HepG2 (cell line): ENCODE results near the gene ZNF451.

Source experiments
- EP300 ChIP-seq, 3 experiments: sonication (generic) in 1 of 3; formaldehyde crosslinking in 1 of 3; IDR thresholded peaks; 2 replicates each; pipeline versions ENCODE4 v1.5.1 to v1.6.1; 2011 to 2020; ENCODE audit warnings: low read depth in 2 of 3, low read length in 2 of 3, borderline replicate concordance in 1 of 3, improper control_type of control experiment in 1 of 3, mild to moderate bottlenecking in 1 of 3, missing genetic modification reagents in 1 of 3, moderate library complexity in 1 of 3
- JUNB ChIP-seq: sonication (generic); formaldehyde crosslinking; IDR thresholded peaks from 2 replicates; pipeline ENCODE4 v1.8.0; 2022; ENCODE audit warnings: missing genetic modification reagents, mild to moderate bottlenecking, borderline replicate concordance
- JUND ChIP-seq: sonication (generic); formaldehyde crosslinking; IDR thresholded peaks from 2 replicates; pipeline ENCODE4 v1.8.0; 2022; ENCODE audit warnings: mild to moderate bottlenecking, missing genetic modification reagents
- MBD4 ChIP-seq: IDR thresholded peaks from 2 replicates; pipeline ENCODE4 v1.6.1; 2012; ENCODE audit warnings: low read length, inconsistent platforms, borderline replicate concordance
- NR1H2 ChIP-seq: sonication (generic); formaldehyde crosslinking; IDR thresholded peaks from 2 replicates; pipeline ENCODE4 v1.8.1; 2022; ENCODE audit warnings: low read depth, missing genetic modification reagents, borderline replicate concordance
- SETDB1 ChIP-seq: sonication (generic); formaldehyde crosslinking; IDR thresholded peaks from 2 replicates; pipeline ENCODE4 v1.5.1; 2020; ENCODE audit warnings: missing genetic modification reagents, mild to moderate bottlenecking, borderline replicate concordance
- SP5 ChIP-seq: IDR thresholded peaks from 2 replicates; pipeline ENCODE4 v1.6.1; 2016; ENCODE audit warnings: low read depth, borderline replicate concordance
- ZNF232 ChIP-seq: sonication (generic); formaldehyde crosslinking; IDR thresholded peaks from 2 replicates; pipeline ENCODE4 v1.4.0; 2020; ENCODE audit warnings: missing genetic modification reagents, borderline replicate concordance
- TF ChIP-seq, protein P1 (sequence below): sonication (generic); formaldehyde crosslinking; IDR thresholded peaks from 2 replicates; pipeline ENCODE4 v1.4.0; 2020; ENCODE audit warnings: missing genetic modification reagents
- TF ChIP-seq, protein P2 (sequence below): sonication (generic); formaldehyde crosslinking; IDR thresholded peaks from 2 replicates; pipeline ENCODE4 v1.5.0; 2020; ENCODE audit warnings: mild to moderate bottlenecking, missing genetic modification reagents, moderate library complexity
- TF ChIP-seq, protein P3 (sequence below), 2 experiments: IDR thresholded peaks; 2 replicates each; pipeline ENCODE4 v1.6.1; 2011 to 2012; ENCODE audit warnings: low read length in 2 of 2, borderline replicate concordance in 1 of 2, low read depth in 1 of 2, mild to moderate bottlenecking in 1 of 2, moderate library complexity in 1 of 2
- TF ChIP-seq, protein P4 (sequence below): sonication (generic); formaldehyde crosslinking; IDR thresholded peaks from 2 replicates; pipeline ENCODE4 v1.4.0; 2020; ENCODE audit warnings: missing genetic modification reagents

DNA sequence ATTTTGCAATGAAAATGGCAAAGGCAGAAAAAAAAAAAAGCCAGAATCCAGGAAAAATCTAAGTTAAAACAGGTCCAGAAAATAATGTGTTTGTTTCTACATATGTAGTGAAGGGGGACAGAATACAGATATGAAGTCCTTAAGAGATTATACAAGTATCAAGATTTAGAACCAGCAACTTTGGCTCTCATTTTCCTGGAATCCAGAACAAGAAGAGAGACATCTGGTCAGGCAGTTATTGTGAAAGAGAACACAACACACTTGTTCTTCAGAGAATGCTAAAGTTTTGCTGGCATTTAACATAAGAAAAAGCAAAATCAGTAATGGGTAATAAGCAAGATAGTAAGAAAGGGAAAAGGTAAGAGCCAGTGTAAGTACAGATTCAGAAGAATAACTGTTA, 103.2 kb downstream of the ZNF451 start:
- TF ChIP-seq MBD4 (no peak), JUND (no peak), ZNF232 (CRISPR knock-in tag) (no peak), EP300 (IDR thresholded peaks at IDR 0.05; ENCODE audit: low read depth in 2 of 2, low read length in 2 of 2) (no peak), EP300 (CRISPR knock-in tag; IDR thresholded peaks at IDR 0.05; ENCODE audit: borderline replicate concordance) (no peak), NR1H2 (no peak), SP5 (no peak), SETDB1 (CRISPR knock-in tag) (no peak), JUNB (CRISPR knock-in tag) (no peak)
- TF ChIP-seq, protein P1, sequence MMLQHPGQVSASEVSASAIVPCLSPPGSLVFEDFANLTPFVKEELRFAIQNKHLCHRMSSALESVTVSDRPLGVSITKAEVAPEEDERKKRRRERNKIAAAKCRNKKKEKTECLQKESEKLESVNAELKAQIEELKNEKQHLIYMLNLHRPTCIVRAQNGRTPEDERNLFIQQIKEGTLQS (CRISPR knock-in tag) = no peak
- TF ChIP-seq, protein P2, sequence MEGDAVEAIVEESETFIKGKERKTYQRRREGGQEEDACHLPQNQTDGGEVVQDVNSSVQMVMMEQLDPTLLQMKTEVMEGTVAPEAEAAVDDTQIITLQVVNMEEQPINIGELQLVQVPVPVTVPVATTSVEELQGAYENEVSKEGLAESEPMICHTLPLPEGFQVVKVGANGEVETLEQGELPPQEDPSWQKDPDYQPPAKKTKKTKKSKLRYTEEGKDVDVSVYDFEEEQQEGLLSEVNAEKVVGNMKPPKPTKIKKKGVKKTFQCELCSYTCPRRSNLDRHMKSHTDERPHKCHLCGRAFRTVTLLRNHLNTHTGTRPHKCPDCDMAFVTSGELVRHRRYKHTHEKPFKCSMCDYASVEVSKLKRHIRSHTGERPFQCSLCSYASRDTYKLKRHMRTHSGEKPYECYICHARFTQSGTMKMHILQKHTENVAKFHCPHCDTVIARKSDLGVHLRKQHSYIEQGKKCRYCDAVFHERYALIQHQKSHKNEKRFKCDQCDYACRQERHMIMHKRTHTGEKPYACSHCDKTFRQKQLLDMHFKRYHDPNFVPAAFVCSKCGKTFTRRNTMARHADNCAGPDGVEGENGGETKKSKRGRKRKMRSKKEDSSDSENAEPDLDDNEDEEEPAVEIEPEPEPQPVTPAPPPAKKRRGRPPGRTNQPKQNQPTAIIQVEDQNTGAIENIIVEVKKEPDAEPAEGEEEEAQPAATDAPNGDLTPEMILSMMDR (CRISPR knock-in tag) = no peak
- TF ChIP-seq, protein P3, sequence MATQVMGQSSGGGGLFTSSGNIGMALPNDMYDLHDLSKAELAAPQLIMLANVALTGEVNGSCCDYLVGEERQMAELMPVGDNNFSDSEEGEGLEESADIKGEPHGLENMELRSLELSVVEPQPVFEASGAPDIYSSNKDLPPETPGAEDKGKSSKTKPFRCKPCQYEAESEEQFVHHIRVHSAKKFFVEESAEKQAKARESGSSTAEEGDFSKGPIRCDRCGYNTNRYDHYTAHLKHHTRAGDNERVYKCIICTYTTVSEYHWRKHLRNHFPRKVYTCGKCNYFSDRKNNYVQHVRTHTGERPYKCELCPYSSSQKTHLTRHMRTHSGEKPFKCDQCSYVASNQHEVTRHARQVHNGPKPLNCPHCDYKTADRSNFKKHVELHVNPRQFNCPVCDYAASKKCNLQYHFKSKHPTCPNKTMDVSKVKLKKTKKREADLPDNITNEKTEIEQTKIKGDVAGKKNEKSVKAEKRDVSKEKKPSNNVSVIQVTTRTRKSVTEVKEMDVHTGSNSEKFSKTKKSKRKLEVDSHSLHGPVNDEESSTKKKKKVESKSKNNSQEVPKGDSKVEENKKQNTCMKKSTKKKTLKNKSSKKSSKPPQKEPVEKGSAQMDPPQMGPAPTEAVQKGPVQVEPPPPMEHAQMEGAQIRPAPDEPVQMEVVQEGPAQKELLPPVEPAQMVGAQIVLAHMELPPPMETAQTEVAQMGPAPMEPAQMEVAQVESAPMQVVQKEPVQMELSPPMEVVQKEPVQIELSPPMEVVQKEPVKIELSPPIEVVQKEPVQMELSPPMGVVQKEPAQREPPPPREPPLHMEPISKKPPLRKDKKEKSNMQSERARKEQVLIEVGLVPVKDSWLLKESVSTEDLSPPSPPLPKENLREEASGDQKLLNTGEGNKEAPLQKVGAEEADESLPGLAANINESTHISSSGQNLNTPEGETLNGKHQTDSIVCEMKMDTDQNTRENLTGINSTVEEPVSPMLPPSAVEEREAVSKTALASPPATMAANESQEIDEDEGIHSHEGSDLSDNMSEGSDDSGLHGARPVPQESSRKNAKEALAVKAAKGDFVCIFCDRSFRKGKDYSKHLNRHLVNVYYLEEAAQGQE (IDR thresholded peaks at IDR 0.05; ENCODE audit: borderline replicate concordance in 1 of 2, low read depth in 1 of 2, low read length in 2 of 2) = no peak
- TF ChIP-seq, protein P4, sequence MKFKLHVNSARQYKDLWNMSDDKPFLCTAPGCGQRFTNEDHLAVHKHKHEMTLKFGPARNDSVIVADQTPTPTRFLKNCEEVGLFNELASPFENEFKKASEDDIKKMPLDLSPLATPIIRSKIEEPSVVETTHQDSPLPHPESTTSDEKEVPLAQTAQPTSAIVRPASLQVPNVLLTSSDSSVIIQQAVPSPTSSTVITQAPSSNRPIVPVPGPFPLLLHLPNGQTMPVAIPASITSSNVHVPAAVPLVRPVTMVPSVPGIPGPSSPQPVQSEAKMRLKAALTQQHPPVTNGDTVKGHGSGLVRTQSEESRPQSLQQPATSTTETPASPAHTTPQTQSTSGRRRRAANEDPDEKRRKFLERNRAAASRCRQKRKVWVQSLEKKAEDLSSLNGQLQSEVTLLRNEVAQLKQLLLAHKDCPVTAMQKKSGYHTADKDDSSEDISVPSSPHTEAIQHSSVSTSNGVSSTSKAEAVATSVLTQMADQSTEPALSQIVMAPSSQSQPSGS (CRISPR knock-in tag) = no peak
